ENCODE data around the gene CHN2.
A peak's percentile ranks its signal among the peaks of the same experiment; 100 is the strongest.

Gene CHN2

GRCh38 chr7:29424984-29425309, 230.4 kb downstream of the CHN2 start:
- no peak for DNase-seq (ENCODE audit: low read depth, low spot score)

GRCh38 chr7:29426587-29426986, 232.0 kb downstream of the CHN2 start:
- DNase-seq (ENCODE audit: low read depth, low spot score) = no peak

GRCh38 chr7:29429401-29429800, 234.8 kb downstream of the CHN2 start:
- DNase-seq (ENCODE audit: low read depth, low spot score) = no peak

GRCh38 chr7:29430279-29430949, 235.8 kb downstream of the CHN2 start:
- no peak for DNase-seq (ENCODE audit: low read depth, low spot score)

GRCh38 chr7:29431686-29432085, 237.1 kb downstream of the CHN2 start:
- no peak for DNase-seq (ENCODE audit: low read depth, low spot score)

GRCh38 chr7:29432721-29433120, 238.1 kb downstream of the CHN2 start:
- DNase-seq (ENCODE audit: low read depth, low spot score) = no peak

GRCh38 chr7:29434380-29434768, 239.8 kb downstream of the CHN2 start:
- no peak for DNase-seq (ENCODE audit: low read depth, low spot score)

GRCh38 chr7:29435167-29435566, 240.6 kb downstream of the CHN2 start:
- DNase-seq (ENCODE audit: low read depth, low spot score) = no peak

GRCh38 chr7:29435902-29436301, 241.3 kb downstream of the CHN2 start:
- DNase-seq (ENCODE audit: low read depth, low spot score) = no peak

- DNase-seq (ENCODE audit: low read depth, low spot score) = peak; percentile 33
Measured at GRCh38 chr7:29442146-29442545, 247.6 kb downstream of the CHN2 start.

- no peak for DNase-seq (ENCODE audit: low read depth, low spot score)
Measured at GRCh38 chr7:29443552-29443951, 249.0 kb downstream of the CHN2 start.

- DNase-seq (ENCODE audit: low read depth, low spot score) = no peak
Measured at GRCh38 chr7:29444267-29444666, 249.7 kb downstream of the CHN2 start.

- no peak for DNase-seq (ENCODE audit: low read depth, low spot score)
Measured at GRCh38 chr7:29445736-29446135, 251.2 kb downstream of the CHN2 start.

- DNase-seq (ENCODE audit: low read depth, low spot score) = no peak
Measured at GRCh38 chr7:29447828-29448227, 253.3 kb downstream of the CHN2 start.

GRCh38 chr7:29449569-29450260, 255.1 kb downstream of the CHN2 start:
- DNase-seq (ENCODE audit: low read depth, low spot score) = no peak

- no peak for DNase-seq (ENCODE audit: low read depth, low spot score)
Measured at GRCh38 chr7:29453021-29453420, 258.4 kb downstream of the CHN2 start.

GRCh38 chr7:29454464-29454863, 259.9 kb downstream of the CHN2 start:
- no peak for DNase-seq (ENCODE audit: low read depth, low spot score)

GRCh38 chr7:29454899-29455451, 260.4 kb downstream of the CHN2 start:
- no peak for DNase-seq (ENCODE audit: low read depth, low spot score)

- no peak for DNase-seq (ENCODE audit: low read depth, low spot score)
Measured at GRCh38 chr7:29457141-29457561, 262.6 kb downstream of the CHN2 start.

GRCh38 chr7:29457565-29458011, 263.0 kb downstream of the CHN2 start:
- no peak for DNase-seq (ENCODE audit: low read depth, low spot score)

- no peak for DNase-seq (ENCODE audit: low read depth, low spot score)
Measured at GRCh38 chr7:29458933-29459332, 264.4 kb downstream of the CHN2 start.

GRCh38 chr7:29459589-29459988, 265.0 kb downstream of the CHN2 start:
- no peak for DNase-seq (ENCODE audit: low read depth, low spot score)

- DNase-seq (ENCODE audit: low read depth, low spot score) = no peak
Measured at GRCh38 chr7:29461996-29462395, 267.4 kb downstream of the CHN2 start.

All from iPS DF 19.7 (cell line).